ENCODE results near the gene VWA2. TPM values are rescaled to one million over a fixed set of nuclear protein-coding genes. Genes with fewer than 3 reads are reported as not detected.

Gene VWA2
- total RNA-seq, 1 experiment from 2014 or later, result not detected

GRCh38 chr10:114199239-114199638 lies 39.8 kb upstream of the VWA2 start:
- DNase-seq (ENCODE audit: unreplicated experiment), result no peak
- Mint-ChIP-seq H3K4me3 (ENCODE audit: unreplicated experiment) (no peak overlapping the region), H3K27ac (ENCODE audit: low read depth, unreplicated experiment) (no peak overlapping the region), H3K27me3 (ENCODE audit: insufficient read depth, unreplicated experiment) (peaks cover 30% of the 10 kb centered on the region), H3K4me1 (ENCODE audit: insufficient read depth, unreplicated experiment) (no peaks in the 10 kb centered on the region), H3K9me3 (ENCODE audit: unreplicated experiment) (no peaks in the 10 kb centered on the region), H3K36me3 (ENCODE audit: insufficient read depth, unreplicated experiment) (no peaks in the 10 kb centered on the region)
- ChIA-PET CTCF (interaction anchor here (1.3 kb wide), 1 partner anchor 239 kb away, joined by 3 read pairs; no protein-coding TSS in a partner anchor), POLR2A (no interaction called here)
- no TSS peak for BruUV-seq (replicated peaks)
- no peak for TF ChIP-seq CTCF (IDR thresholded peaks at IDR 0.05; ENCODE audit: unreplicated experiment)
- intact Hi-C loops (cut with micrococcal nuclease), result no loop called here

DNA sequence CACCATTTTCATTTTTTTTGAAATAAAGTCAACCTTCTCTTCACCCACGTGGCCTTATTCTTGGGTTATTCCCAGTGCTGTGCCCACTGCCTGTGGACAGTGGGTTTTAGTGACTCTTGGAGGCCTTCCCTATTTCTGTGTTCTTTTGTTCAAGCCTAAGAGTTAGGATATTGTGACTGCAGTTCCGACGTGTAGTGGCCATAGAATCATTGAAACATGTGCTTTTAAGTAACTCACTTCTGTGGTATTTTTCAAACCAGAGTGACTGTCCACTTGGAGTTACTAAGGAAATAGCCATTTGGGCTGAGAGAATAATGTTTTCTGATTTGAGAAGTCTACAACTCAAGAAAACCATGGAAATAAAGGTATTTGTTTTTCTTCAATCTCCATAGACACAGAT lies 36.2 kb upstream of the VWA2 start:
- H3K27me3 Mint-ChIP-seq (ENCODE audit: insufficient read depth, unreplicated experiment), result no peaks in the 10 kb centered on the region
- ChIA-PET POLR2A (interaction anchor here (1.0 to 1.3 kb wide), 2 partner anchors 10 to 28 kb away, joined by 3 to 5 read pairs; no protein-coding TSS in a partner anchor), CTCF (interaction anchor here (0.7 to 1.0 kb wide), 2 partner anchors 10 to 92 kb away, joined by 3 to 4 read pairs; no protein-coding TSS in a partner anchor)
- no TSS peak for BruUV-seq (replicated peaks)
- DNase-seq (ENCODE audit: unreplicated experiment), result no peak
- H3K27ac Mint-ChIP-seq (ENCODE audit: low read depth, unreplicated experiment), result no peak overlapping the region
- no peaks in the 10 kb centered on the region for H3K4me1 Mint-ChIP-seq (ENCODE audit: insufficient read depth, unreplicated experiment)
- no peak overlapping the region for H3K4me3 Mint-ChIP-seq (ENCODE audit: unreplicated experiment)
- H3K9me3 Mint-ChIP-seq (ENCODE audit: unreplicated experiment), result no peaks in the 10 kb centered on the region
- H3K36me3 Mint-ChIP-seq (ENCODE audit: insufficient read depth, unreplicated experiment), result no peaks in the 10 kb centered on the region
- intact Hi-C loops (cut with micrococcal nuclease), result no loop called here
- TF ChIP-seq CTCF (IDR thresholded peaks at IDR 0.05; ENCODE audit: unreplicated experiment), result no peak

GRCh38 chr10:114206902-114207301 lies 32.2 kb upstream of the VWA2 start:
- H3K27me3 Mint-ChIP-seq (ENCODE audit: insufficient read depth, unreplicated experiment), result no peaks in the 10 kb centered on the region
- no peaks in the 10 kb centered on the region for H3K9me3 Mint-ChIP-seq (ENCODE audit: unreplicated experiment)
- no peak overlapping the region for H3K4me3 Mint-ChIP-seq (ENCODE audit: unreplicated experiment)
- CTCF ChIA-PET, result interaction anchor here (0.6 to 1.2 kb wide), 2 partner anchors 30 to 1893 kb away, joined by 3 to 4 read pairs; no protein-coding TSS in a partner anchor
- no peak for DNase-seq (ENCODE audit: unreplicated experiment)
- intact Hi-C loops (cut with micrococcal nuclease), result no loop called here
- no peak overlapping the region for H3K27ac Mint-ChIP-seq (ENCODE audit: low read depth, unreplicated experiment)
- no peaks in the 10 kb centered on the region for H3K36me3 Mint-ChIP-seq (ENCODE audit: insufficient read depth, unreplicated experiment)
- POLR2A ChIA-PET, result interaction anchor here (0.7 kb wide), 1 partner anchor 34 kb away, joined by 3 read pairs; no protein-coding TSS in a partner anchor
- no peaks in the 10 kb centered on the region for H3K4me1 Mint-ChIP-seq (ENCODE audit: insufficient read depth, unreplicated experiment)
- TF ChIP-seq CTCF (IDR thresholded peaks at IDR 0.05; ENCODE audit: unreplicated experiment), result no peak
- no TSS peak for BruUV-seq (replicated peaks)

GRCh38 chr10:114207349-114207748 lies 31.7 kb upstream of the VWA2 start:
- no TSS peak for BruUV-seq (replicated peaks)

More at GRCh38 chr10:114207349-114207748, 31.7 kb upstream of the VWA2 start:
- TF ChIP-seq CTCF (IDR thresholded peaks at IDR 0.05; ENCODE audit: unreplicated experiment), result no peak
- Mint-ChIP-seq H3K36me3 (ENCODE audit: insufficient read depth, unreplicated experiment) (no peaks in the 10 kb centered on the region), H3K27ac (ENCODE audit: low read depth, unreplicated experiment) (no peak overlapping the region), H3K27me3 (ENCODE audit: insufficient read depth, unreplicated experiment) (no peaks in the 10 kb centered on the region), H3K4me3 (ENCODE audit: unreplicated experiment) (no peak overlapping the region), H3K4me1 (ENCODE audit: insufficient read depth, unreplicated experiment) (no peaks in the 10 kb centered on the region), H3K9me3 (ENCODE audit: unreplicated experiment) (no peaks in the 10 kb centered on the region)
- intact Hi-C loops (cut with micrococcal nuclease), result no loop called here
- ChIA-PET POLR2A (no interaction called here), CTCF (interaction anchor here (0.6 to 1.2 kb wide), 3 partner anchors 29 to 1893 kb away, joined by 3 to 4 read pairs (median 3); no protein-coding TSS in a partner anchor)
- no peak for DNase-seq (ENCODE audit: unreplicated experiment)
